Stimulated activated CD8-positive, alpha-beta memory T cell treated with anti-CD3 and anti-CD28 coated beads, Interleukin-12 subunit alpha, Interleukin-12 subunit beta, amount 100 ng/mL, for 24 hours (primary cell): ENCODE results near the gene PPP1R13L.

ENCODE experiments used
- DNase-seq: peaks from one replicate; pipeline ENCODE4 v3.0.0-alpha.2; 2020; ENCODE audit errors: extremely low read depth

The PPP1R13L gene, protein sequence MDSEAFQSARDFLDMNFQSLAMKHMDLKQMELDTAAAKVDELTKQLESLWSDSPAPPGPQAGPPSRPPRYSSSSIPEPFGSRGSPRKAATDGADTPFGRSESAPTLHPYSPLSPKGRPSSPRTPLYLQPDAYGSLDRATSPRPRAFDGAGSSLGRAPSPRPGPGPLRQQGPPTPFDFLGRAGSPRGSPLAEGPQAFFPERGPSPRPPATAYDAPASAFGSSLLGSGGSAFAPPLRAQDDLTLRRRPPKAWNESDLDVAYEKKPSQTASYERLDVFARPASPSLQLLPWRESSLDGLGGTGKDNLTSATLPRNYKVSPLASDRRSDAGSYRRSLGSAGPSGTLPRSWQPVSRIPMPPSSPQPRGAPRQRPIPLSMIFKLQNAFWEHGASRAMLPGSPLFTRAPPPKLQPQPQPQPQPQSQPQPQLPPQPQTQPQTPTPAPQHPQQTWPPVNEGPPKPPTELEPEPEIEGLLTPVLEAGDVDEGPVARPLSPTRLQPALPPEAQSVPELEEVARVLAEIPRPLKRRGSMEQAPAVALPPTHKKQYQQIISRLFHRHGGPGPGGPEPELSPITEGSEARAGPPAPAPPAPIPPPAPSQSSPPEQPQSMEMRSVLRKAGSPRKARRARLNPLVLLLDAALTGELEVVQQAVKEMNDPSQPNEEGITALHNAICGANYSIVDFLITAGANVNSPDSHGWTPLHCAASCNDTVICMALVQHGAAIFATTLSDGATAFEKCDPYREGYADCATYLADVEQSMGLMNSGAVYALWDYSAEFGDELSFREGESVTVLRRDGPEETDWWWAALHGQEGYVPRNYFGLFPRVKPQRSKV

DNA sequence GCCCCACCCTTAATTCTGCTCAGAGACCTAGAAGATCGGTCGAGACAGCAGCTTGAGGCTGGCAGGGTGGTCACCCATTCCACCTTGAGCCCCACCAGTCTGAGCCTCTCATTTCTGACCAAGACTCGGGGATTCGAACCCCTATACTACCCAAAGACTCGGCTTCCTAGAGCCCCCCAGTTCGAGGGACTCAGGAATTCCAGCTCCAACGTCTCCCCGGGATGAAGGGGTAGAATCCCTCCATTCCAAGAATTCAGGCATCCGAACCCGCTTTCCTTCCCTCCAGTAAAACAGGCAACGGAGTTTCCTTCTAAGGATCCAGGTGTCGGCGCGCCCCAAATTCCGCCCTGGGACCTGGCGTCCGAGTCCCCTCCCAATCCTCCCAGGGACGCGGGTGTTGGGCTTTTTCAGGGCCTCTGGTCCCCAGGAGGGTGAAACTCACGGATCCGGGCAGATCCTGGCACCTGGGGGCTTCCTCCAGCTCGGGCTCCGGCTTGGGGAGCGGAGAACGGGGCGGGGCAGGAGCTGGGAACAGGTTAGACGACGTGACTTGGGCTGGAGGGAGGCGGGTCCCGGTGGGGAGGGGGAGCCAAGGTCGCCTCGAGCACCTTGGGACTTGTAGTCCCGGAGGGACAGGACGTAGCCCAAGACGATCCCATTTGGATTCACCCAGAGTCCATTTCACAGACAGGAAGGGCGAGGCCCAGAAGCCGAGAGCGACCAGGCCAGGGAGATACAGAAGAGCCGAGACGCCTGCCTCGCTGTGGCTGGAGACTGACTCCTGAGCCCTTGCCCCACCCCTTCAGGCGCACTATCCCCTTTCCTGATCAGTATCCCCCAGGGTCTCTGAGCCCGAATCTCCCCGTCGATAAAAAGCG, at the start of gene PPP1R13L:
Gene PPP1R13L (minus strand): TSS at position 513 of the 878 bp plus-strand sequence. CDS start 6,751 bp downstream, outside the sequence.
- no peak for DNase-seq

DNA sequence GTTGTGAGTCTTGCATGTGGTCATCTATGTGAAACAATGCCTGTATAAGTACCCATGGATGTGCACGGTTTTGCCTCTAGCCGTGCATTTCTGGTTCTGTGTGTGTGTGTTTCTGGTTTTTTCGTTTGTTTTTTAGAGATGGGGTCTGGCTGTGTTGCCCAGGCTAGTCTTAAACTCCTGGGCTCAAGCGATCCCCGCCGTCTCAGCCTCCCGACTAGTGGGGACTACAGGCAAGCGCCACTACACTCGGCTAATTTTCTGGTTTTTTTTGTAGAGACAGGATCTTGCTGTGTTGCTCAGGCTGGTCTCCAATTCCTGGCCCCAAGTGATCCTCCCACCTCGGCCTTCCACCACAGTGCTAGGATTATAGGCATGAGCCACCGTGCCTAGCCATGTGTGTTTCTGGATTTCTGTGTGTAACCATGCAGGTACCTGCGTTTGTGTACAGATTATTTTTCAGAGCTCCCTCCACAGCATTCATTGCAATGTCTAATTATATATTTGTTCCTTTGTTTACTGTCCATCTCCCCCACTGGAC, 47.0 kb upstream of the PPP1R13L start:
- no peak for DNase-seq

DNA sequence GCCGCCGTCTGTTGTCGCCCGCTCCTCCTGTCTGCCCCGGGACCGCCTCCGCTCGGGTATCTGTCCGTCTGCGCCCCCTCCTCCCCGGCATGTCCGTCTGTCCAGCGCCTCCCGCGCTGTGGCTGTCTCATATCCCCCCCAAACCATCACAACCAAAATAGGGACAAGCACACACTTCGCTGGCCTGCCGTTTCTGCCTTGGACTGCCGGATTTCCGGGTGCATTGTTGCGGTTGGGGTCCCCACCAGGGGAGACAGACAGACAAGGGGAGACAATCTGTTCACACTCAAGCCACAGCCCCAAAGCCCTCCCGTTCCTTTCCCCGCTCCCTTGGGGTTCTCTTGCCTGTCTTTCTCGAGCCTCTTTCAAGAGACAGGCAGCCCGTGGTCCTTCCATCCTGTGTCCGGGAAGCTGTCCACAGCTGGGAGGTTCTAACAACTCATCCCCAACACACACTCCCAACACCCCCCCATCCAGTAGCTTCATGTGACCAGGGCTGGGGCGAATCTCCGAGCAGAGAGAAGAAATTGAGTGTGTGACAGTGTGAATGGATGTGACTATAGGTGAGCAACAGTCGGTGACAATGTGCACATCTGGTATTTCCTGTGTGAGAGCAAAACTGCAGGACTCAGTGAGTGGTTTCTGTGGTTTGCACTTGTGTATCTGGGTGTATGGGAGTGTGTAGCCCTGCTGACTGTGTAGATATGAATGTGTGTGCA, 46.4 kb upstream of the PPP1R13L start:
- DNase-seq, result no peak

DNA sequence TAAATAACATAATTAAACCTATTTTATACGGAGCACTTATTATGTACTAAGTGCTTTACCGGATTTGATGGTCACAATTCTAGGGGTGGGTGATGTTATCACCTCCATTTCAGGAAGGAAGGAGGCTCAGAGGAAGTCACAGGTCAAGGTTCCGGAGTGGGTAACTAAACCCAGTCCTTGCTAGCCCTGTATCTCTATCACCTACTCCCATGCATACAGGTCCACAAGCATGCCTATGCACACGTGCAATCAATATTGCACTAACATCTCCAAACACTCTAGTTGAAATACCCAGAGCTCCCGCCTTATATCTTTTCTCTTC, 45.1 kb upstream of the PPP1R13L start:
- DNase-seq, result no peak

DNA sequence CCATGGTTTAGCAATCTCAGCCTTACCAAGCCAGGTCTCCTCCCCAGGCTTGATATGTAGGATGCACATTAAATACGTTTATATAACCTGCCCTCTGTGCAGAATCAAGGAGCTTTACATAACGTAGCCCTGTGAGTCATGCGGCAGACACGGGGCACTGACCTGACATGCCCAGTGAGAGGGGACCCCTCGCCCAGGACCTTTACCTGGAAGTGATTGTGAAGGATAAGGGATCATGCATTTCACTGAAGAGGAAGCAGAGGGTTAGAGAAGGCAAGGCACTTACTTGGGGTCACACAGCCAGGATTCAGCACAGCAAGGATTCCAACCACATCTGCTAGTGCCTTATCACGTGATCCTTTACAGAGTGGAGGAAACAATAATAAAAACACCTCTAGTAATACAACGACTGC, 44.0 kb upstream of the PPP1R13L start:
- no peak for DNase-seq

DNA sequence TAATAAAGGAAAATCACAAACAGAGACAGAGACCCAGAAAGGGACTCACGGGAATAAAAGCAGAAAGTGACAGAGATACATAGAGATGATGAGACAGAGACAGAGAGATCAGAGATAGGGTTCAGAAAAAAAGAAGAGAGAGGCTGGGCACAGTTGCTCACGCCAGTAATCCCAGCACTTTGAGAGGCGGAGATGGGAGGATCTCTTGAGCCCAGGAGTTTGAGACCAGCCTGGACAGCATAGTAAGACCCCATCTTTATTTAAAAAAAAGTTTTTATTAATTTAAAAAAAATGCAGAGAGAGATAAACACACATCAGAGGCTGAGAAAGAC, 43.5 kb upstream of the PPP1R13L start:
- DNase-seq, result no peak

DNA sequence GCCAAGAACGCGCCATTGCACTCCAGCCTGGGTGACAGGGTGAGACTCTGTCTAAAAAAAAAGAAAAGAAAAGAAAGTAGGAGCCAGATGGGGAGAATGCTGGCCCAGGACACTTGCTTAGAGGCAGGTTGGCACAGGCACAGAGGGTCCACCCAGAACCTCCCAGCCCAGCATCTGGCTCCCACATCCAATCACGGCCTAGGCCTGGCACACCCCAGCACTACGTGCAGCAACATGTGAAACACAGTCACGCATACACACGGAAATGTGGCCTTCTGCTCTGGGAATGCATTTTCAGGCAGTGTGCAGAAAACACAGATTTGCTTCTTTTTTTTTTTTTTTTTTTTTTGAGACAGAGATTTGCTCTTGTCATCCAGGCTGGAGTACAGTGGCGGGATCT, 42.1 kb upstream of the PPP1R13L start:
- DNase-seq, result no peak

DNA sequence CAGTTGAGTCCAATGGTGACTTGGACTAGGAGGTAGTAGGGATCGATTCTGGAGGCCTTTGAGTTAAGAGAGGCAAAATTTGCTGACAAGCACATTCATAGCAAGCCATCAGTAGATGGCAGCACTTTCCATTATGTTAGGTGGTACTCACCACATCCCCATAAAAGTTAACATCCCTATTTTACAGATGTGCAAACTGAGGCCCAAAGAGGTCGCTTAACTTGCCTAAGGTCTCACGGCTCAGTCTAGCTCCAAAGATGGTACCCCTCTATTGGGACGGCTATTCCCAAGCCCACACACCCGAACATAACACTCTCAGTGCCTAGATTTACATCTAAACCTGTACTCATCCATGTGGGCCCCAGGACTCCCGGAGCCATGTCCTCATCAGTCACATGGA, 41.4 kb upstream of the PPP1R13L start:
- no peak for DNase-seq

DNA sequence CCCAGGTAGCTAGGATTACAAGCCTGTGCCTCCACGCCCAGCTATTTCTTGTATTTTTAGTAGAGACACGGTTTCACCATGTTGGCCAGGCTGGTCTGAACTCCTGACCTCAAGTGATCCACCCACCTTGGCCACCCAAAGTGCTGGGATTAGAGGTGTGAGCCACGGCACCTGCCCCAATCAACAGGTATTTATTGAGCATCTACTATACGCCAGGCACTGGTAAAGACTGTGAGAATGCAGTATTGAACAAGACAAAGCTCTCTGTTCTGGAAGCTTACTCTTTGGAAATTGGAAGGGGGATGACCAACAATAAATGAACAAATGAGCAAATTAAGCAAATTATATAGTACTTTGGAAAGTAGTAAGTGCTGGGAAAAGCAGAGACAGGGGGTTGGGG, 40.3 kb upstream of the PPP1R13L start:
- no peak for DNase-seq

DNA sequence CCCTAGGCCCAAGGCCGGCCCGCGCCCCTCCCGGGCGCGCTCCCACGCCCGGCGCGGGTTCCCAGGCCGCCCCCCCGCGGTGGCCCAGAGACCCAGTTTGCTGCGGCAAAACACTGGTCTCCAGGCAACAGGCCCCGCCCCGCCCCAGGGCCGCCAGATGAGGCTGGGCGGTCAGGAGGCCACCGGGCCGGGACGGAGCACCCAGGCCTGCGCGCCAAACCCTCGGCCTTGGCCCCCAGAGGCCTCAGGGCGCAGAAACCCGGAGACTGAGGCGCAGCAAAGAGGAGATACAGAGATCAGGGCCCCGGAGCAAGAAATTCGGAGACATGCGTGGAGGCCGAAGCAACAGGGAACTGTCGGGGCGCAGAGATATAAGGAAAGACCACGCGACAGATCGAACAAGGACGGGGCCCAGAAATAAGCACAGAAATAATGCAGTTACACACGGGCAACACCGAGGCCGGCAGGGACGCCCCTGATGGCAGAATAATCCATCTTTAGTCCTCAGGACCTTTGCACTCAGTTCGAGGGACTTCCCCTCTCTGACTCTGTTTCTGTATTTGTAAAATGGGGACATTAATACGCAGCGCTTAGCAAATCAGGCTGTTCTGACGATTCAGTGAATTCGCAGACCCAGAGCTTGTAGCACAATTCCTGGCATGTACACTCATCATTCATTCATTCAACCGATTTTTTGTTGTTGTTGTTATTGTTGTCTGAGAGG, 39.6 kb upstream of the PPP1R13L start:
- DNase-seq, result no peak

DNA sequence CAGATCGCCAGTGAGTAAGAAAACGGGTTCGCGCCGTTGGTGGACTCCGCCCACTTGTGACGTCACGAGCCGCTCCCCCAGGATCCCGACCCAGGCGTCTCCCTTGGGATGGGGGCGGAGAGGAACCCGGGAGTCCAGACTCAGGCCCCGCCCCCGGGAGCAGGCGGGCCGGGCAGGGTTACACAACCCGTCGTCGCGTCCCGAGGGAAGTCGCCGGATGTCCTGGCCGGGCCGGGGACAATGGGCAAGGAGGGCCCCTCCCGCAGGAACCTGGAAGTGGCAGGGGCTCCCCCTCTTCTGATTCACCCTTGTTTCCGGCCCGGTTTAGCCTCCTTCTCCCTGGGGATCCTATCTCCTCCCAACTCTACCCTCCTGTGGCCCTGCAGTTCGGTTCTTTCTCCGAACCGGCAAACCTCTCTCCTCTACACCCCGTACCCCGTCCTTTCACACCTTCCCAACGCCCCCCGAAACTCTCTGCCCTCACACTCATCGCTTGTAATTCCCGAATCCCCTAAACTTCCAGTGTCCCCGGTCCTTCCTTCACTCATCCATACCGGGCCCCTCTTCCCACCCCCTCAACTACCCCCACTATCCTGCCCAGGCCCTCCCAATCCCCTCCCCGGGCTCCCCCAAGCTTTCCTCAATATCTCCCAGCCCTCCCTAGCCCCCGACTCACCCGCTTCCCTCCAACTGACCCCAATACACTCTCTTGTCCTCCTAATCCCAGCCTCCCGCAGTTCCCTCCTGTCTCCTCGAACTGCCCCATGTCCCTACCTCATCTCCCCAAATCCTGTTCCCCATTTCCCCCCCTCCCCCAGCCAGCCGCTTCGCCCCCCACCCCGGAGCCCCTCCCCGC, 38.8 kb upstream of the PPP1R13L start:
- DNase-seq, result no peak

DNA sequence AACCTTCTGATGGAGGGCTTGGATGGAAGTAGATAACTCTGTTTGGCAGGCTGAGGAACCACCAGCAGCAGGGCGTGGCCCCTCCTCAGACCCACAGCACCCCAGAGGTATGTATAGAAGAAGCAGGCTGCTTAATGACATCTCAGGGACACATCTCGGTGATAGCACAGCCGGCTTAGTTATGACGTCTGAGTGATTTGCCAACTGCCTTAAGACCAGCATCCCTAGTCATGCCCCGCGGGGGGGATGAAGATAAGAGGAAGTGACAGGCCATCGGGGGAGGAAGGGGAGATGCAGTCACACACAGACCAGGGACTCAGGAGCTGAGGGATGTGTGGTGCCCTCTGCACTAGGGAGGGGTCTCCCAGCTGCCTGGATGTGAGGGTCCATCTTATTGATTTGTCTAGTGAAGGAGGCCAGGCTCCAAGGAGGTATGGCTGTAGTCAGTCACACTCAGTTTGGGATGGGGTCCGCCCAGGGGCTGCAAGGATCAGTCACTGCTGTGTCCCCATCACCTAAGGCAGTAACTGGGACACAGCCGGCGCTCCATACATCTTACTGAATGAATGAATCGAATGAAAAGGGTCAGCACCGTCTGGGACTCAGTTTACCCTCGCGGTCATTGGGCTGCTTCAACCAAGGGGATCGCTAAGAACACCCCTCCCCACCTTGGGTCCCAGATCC, 38.1 kb upstream of the PPP1R13L start:
- no peak for DNase-seq

DNA sequence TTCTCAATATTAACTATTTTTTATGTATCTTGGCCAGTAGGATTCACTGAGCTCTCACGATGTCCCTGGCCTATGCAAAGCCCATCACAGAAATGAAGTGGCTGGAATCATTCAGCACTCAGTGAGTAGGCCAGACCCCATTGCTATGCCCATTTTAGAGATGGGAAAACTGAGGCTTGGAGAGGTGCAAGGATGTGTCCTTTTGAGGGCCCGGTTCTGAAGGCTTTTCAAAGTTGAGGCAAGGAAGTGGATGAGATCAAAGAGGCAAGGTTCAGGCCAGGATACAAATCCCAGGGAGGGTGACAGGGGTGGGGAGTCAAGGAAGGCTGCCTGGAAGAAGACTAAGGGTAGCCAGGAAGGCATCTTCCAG, 37.5 kb upstream of the PPP1R13L start:
- DNase-seq, result no peak

DNA sequence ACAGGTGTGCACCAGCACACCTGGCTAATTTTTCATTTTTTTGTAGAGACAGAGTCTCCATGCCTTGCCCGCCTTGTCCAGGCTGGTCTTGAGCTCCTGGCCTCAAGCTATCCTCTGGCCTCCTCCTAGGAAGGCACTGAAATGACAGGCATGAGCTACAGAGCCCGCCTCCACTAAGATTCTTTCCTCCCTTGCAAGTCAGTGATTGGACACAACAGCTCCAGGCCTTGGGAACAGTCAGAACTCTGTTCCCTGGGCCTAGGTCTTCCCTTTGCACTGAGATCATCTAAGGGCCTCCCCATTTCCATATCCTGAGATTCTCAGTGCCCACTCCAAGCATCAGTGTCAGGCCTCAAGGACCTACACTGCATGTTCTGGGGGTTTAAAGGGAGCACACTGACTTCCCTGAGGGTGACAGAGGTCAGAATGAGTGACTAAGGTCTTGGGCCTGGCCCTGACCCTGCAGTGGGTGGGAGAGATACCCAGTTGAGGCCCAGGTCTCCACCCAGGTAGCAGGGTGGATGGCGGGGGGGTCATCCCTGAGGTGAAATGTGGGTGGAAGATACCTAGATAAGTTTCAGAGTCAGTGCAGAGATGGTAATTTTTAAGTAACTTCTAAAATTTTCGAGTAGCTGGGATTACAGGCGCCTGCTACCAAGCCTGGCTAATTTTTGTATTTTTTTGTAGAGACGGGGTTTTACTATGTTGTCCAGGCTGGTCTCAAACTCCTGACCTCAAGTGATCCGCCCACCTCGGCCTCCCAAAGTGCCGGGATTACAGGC, 36.2 kb upstream of the PPP1R13L start:
- DNase-seq, result no peak

DNA sequence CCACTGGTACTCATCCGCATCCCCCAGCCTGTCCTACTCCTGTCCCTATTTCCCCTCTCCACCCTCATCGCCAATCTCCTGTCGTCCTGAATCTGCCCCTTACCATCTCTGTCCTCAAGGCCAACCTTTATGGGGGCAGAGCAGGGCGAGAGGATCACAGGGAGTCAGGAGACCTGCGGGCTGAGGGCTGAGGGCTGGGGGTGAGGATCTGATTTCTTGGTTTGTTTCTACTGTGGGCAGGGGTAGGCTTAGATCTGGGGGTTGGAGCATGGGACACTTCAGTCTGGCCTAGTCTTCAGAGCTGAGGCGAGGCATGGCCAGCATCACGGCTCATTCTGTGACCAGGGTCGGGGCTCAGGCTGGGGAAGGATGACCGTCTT, 35.4 kb upstream of the PPP1R13L start:
- no peak for DNase-seq

DNA sequence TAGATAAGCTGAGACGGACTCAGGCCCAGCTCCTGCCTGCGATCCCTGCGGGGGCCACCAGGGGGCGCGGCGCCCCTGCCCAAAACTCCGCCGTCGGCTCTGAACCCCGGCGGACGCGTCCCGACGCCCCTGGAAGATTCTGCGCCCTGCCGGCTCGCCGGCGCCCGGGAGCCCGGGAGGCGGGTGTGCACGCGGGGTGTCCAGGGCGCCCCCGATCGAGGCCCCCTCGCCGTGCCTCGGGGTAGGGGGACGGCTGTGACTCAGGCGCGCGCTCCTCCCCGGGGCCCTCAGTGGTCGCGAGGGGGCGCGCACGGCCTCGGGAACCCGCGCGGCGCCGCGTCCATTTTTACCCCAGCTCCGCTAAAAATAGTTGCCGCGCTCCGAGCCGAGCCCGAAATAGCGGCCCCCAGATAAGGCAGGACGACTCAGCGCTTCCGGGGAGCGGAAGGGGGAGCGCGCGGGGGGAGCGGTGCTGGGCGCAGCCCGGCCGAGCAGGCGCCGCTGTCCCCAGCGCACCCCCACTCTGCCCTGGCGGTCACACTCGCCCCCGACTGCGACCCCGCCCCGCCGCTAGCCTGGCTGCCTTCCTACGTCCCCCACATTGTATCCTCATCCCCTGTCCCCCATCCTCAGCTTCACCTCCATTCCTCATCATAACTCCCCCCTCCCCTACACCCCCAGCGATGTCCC, 34.8 kb upstream of the PPP1R13L start:
- DNase-seq, result no peak

DNA sequence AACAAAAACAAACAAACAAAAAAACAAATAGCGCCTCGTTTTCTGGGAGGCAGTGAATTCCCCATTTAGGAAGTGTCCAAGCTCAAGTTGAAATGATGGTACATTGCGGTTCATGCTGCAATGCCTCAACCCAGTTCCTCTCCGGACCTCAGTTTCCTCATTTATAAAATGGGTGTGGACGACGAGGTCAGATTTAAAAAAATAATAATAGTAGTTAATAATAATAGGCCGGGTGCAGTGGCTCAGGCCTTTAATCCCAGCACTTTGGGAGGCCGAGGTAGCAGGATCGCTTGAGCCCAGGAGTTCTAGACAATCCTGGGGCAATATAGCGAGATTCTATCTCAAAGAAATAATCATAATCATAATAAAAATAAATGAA, 34.3 kb upstream of the PPP1R13L start:
- DNase-seq, result no peak

DNA sequence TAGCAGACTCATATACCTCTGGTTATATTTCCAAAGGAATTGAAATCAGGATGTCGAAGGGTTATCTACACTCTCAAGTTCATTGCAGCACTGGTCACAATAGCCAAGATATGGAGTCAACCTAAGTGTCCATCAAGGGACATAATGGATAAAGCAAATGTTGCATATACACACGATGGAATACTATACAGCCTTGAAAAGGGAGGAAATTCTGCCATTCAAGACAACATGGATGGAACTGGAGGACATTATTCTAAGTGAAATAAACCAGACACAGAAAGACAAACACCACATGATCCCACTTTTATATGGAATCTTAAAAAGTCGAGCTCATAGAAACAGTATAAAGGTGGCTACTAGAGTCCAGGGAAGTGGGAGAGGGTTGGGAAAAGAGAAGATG, 32.5 kb upstream of the PPP1R13L start:
- no peak for DNase-seq
